GM10266 (cell line): ENCODE data around the gene HMCN1.

ENCODE experiments used
- DNase-seq: peaks from one replicate; pipeline ENCODE4 v3.0.0; 2012; ENCODE audit errors: extremely low spot score
- TF ChIP-seq, protein P1 (sequence below): IDR thresholded peaks from 2 replicates; pipeline ENCODE4 v1.5.1; 2012; ENCODE audit warnings: mild to moderate bottlenecking, low read depth; ENCODE audit not compliant: control insufficient read depth, insufficient read depth; ENCODE audit errors: missing control alignments

The HMCN1 gene

DNA sequence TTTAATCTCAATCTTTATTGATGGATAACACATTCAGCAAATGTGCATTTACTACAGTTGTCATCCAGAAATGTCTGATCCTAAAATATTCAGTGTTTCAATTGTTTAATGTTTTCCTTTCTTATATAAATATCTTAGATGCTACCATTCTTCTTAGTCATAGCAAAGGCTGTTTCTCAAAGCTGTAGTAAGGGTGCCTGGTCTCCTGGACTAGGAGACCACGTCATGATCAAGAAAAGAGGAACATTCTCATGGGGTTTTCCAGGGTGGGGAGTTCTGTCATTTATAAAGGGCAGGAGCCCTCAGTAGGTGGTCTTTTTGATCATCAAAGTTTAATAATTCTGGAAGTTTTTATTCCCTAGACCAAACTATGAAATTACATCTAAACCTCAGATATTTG, 292.8 kb downstream of the HMCN1 start:
- DNase-seq = no peak
- TF ChIP-seq, protein P1, sequence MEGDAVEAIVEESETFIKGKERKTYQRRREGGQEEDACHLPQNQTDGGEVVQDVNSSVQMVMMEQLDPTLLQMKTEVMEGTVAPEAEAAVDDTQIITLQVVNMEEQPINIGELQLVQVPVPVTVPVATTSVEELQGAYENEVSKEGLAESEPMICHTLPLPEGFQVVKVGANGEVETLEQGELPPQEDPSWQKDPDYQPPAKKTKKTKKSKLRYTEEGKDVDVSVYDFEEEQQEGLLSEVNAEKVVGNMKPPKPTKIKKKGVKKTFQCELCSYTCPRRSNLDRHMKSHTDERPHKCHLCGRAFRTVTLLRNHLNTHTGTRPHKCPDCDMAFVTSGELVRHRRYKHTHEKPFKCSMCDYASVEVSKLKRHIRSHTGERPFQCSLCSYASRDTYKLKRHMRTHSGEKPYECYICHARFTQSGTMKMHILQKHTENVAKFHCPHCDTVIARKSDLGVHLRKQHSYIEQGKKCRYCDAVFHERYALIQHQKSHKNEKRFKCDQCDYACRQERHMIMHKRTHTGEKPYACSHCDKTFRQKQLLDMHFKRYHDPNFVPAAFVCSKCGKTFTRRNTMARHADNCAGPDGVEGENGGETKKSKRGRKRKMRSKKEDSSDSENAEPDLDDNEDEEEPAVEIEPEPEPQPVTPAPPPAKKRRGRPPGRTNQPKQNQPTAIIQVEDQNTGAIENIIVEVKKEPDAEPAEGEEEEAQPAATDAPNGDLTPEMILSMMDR = no peak

DNA sequence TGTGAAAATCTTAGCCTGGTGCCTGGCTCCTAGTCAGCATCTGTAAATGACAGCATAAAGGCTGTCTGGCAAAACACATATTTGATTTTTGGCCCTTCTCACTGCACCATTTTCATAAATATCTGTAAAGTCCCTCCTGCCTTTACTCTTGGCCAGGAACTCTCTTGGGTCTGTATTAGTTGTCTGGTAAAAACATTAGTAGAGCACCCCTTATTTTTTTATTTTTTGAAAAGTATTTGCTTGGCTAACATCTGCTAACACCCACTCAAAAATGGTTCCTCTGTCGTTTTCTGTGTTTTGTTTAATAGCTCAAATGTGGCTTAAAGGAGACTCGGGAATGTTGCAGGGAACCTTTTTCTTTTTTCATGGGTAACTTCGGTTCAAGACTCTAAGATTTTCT, 293.4 kb downstream of the HMCN1 start:
- TF ChIP-seq, protein P1 = no peak
- no peak for DNase-seq

DNA sequence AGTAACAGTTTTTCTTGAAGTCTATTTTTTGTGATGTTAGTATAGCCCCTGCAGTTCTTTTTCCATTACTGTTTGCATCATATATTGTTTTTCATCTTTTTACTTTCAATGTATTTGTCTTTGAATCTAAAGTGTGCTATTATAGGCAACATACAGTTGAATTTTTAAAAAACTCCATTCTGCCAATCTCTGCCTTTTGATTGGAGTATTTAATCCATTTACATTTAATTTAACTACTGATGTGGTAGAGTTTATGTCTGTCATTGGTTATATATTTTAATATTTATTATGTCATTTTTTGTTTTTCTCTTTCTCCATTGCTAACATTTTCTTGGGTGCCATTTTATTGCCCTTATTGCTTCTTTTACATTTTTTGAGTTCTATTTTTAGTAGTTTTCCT, 296.3 kb downstream of the HMCN1 start:
- TF ChIP-seq, protein P1 = no peak
- no peak for DNase-seq

DNA sequence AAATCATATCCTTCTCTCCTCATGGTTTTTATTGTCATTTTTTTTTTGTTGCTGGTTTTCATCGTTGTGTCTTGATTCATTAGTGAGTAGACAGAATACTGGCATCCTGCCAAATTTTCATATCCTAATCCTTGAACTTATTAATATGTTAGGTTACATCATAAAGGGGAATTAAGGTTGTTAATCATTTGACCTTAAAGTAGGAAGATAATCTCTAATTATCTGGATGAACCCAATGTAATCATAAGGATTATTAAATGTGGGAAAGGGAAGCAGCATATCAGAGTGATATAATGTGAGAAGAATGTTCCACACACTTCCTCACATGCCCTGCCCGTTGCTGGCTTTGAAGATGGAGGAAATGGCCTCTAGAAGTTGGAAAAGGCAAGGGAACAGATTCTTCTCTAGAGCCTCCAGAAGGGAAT, 299.7 kb downstream of the HMCN1 start:
- TF ChIP-seq, protein P1 = no peak
- no peak for DNase-seq

DNA sequence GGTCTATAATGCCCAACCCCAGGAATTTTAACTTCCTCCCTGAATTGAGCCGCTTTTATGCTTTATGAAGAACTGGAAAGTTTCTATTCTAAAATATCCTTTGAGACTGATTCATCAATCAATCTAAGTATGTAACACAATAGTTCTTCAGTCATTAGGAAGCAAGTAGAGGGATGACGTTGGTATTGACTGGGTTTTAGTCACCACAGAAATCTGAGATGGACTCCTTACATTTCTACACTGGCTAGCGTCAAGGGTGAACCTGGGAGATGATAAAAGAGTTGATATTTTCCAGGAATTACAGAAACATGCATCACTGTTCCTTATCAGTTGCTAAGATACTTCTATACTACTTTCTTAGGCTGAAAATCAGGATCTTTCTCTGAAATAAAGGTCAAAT, 308.0 kb downstream of the HMCN1 start:
- no peak for DNase-seq
- TF ChIP-seq, protein P1 = no peak

DNA sequence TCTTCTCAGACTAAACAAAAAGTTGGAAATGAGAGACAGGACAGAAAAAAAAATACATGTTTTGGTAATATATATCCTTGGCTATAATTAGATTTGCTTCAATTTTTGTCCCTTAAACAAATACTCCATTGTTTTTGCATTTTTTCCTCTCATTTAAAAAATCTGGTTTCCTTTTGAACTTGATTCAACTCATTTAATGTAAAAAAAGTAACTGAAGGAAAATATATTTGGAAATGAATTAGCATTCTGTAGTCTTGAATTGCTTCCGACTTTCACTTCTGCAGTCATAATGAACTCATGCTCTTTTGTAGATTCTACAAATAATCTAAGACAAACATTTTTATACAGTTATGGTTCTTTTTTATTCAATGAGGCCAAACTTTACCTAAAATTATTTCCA, 309.1 kb downstream of the HMCN1 start:
- no peak for DNase-seq
- TF ChIP-seq, protein P1 = no peak

DNA sequence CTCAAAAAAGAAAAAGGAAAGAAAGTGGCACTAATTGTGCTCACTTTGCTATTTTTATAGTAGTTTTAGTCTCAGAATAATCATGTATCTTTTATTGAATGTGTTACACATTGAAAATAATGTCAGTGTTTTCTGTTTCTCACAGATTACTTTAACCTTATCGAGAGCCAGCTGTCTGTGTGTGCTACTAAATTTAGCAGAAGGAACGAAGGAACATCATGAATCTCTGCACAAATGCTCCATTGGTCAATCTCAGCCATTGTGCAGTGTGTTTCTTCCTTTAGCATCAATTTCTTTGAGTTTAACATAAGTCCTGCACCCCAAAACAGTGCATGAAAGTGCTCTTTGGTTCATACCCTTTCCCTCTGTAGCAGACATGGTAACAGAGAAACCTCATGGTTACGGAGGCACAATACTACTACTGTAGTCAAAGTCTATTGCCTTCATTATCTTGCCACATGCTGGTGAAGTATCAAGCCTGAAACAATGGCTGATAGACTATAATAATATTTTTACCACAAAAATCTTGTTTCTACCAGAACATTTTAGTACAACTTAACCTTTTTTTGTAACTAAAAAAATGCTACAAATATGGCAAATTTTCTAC, 310.0 kb downstream of the HMCN1 start:
- TF ChIP-seq, protein P1 = no peak

More for the DNA sequence above, 310.0 kb downstream of the HMCN1 start:
- DNase-seq = no peak
